HG03064 (cell line): Measurements from ENCODE around the gene EPS8L1.
"Not testable (repeated sequence)": the region's sequence is repeated elsewhere in the genome, so short reads cannot be mapped to it uniquely, and the experiment has no call there.

Experiments
- ATAC-seq: cut with Tn5 transposase; IDR thresholded peaks from one replicate; pipeline ENCODE4 v1.9.1; 2021; ENCODE audit warnings: low read depth; ENCODE audit not compliant: unreplicated experiment

Gene EPS8L1

GRCh38 chr19:55075371-55075998 is at the start of gene EPS8L1:
EPS8L1 (plus strand) TSS chr19:55075869; CDS start chr19:55076445, 576 bp downstream.
- ATAC-seq: no peak

GRCh38 chr19:55027140-55027471 is 48.6 kb upstream of the EPS8L1 start:
- ATAC-seq: not testable (repeated sequence)

GRCh38 chr19:55027472-55028337 is 48.0 kb upstream of the EPS8L1 start:
- ATAC-seq: no peak

GRCh38 chr19:55028757-55029156 is 46.9 kb upstream of the EPS8L1 start:
- ATAC-seq: no peak

- ATAC-seq: no peak
Observed at GRCh38 chr19:55031178-55031577, 44.5 kb upstream of the EPS8L1 start.

GRCh38 chr19:55032170-55032800 is 43.4 kb upstream of the EPS8L1 start:
- ATAC-seq: no peak

GRCh38 chr19:55032976-55033643 is 42.6 kb upstream of the EPS8L1 start:
- ATAC-seq: not testable (repeated sequence)

GRCh38 chr19:55034751-55035150 is 40.9 kb upstream of the EPS8L1 start:
- no peak for ATAC-seq

- ATAC-seq: no peak
Observed at GRCh38 chr19:55036058-55036457, 39.6 kb upstream of the EPS8L1 start.

- not testable (repeated sequence) for ATAC-seq
Observed at GRCh38 chr19:55037603-55038002, 38.1 kb upstream of the EPS8L1 start.

- not testable (repeated sequence) for ATAC-seq
Observed at GRCh38 chr19:55040654-55041053, 35.0 kb upstream of the EPS8L1 start.

GRCh38 chr19:55041244-55041626 is 34.4 kb upstream of the EPS8L1 start:
- no peak for ATAC-seq

- ATAC-seq: no peak
Observed at GRCh38 chr19:55041627-55042343, 33.9 kb upstream of the EPS8L1 start.

GRCh38 chr19:55042344-55042678 is 33.4 kb upstream of the EPS8L1 start:
- ATAC-seq: no peak

GRCh38 chr19:55042688-55043087 is 33.0 kb upstream of the EPS8L1 start:
- ATAC-seq: no peak

- ATAC-seq: no peak
Observed at GRCh38 chr19:55044286-55044685, 31.4 kb upstream of the EPS8L1 start.

GRCh38 chr19:55044771-55045716 is 30.6 kb upstream of the EPS8L1 start:
- no peak for ATAC-seq

GRCh38 chr19:55046975-55047622 is 28.6 kb upstream of the EPS8L1 start:
- ATAC-seq: no peak

GRCh38 chr19:55047951-55048350 is 27.7 kb upstream of the EPS8L1 start:
- no peak for ATAC-seq
